Liver (tissue), 9 donors: ENCODE results near the gene TMEM97. TPM values are rescaled to one million over a fixed set of nuclear protein-coding genes. Genes with fewer than 3 reads are reported as not detected.

ENCODE experiments used
- DNase-seq: peaks from one replicate; pipeline ENCODE4 v3.0.0-alpha.2; 2017; ENCODE audit warnings: low spot score
- H3K27ac ChIP-seq, 2 donors: one replicate each; pipeline ENCODE4 v1.7.0; 2013; ENCODE audit warnings: inconsistent platforms in 2 of 2, low read length in 2 of 2, control low read depth in 1 of 2, low read depth in 1 of 2, mild to moderate bottlenecking in 1 of 2
- H3K27me3 ChIP-seq, 4 donors: one replicate each; pipeline versions ENCODE4 v1.6.1 to v1.7.0; 2013; ENCODE audit warnings: low read length in 3 of 4, inconsistent platforms in 1 of 4, mild to moderate bottlenecking in 1 of 4, moderate library complexity in 1 of 4; ENCODE audit not compliant: control insufficient read depth in 4 of 4, insufficient read depth in 4 of 4
- H3K36me3 ChIP-seq, 4 donors: one replicate each; pipeline versions ENCODE4 v1.6.1 to v1.7.0; 2013; ENCODE audit warnings: low read length in 3 of 4, mild to moderate bottlenecking in 3 of 4, low read depth in 1 of 4, moderate library complexity in 1 of 4; ENCODE audit not compliant: control insufficient read depth in 4 of 4, insufficient read depth in 3 of 4
- H3K4me1 ChIP-seq, 4 donors: one replicate each; pipeline versions ENCODE4 v1.6.1 to v1.7.0; 2013; ENCODE audit warnings: low read length in 3 of 4, mild to moderate bottlenecking in 3 of 4, moderate library complexity in 1 of 4; ENCODE audit not compliant: control insufficient read depth in 4 of 4, insufficient read depth in 4 of 4
- H3K4me3 ChIP-seq, 3 donors: one replicate each; pipeline versions ENCODE4 v1.6.1 to v1.7.0; 2013; ENCODE audit warnings: low read length in 3 of 3, control low read depth in 1 of 3, low read depth in 1 of 3, mild to moderate bottlenecking in 1 of 3
- H3K9ac ChIP-seq, 2 donors: one replicate each; pipeline ENCODE4 v1.7.0; 2013; ENCODE audit warnings: low read length in 2 of 2, mild to moderate bottlenecking in 2 of 2, moderate library complexity in 2 of 2, control low read depth in 1 of 2, low read depth in 1 of 2
- H3K9me3 ChIP-seq, 4 donors: one replicate each; pipeline versions ENCODE4 v1.6.1 to v1.7.0; 2013; ENCODE audit warnings: low read length in 3 of 4; ENCODE audit not compliant: control insufficient read depth in 4 of 4
- CTCF ChIP-seq: fragments of 150-350 bp; IDR thresholded peaks from 2 replicates; pipeline ENCODE4 v1.5.1; 2017; ENCODE audit warnings: improper control_type of control experiment, low read depth, low read length; ENCODE audit not compliant: missing input control
- EGR1 ChIP-seq, 2 donors: IDR thresholded peaks; 2 replicates each; pipeline ENCODE4 v1.6.1; 2016 to 2018; ENCODE audit warnings: antibody characterized with exemption in 2 of 2, low read depth in 2 of 2
- FOXA1 ChIP-seq: IDR thresholded peaks from 2 replicates; pipeline ENCODE4 v1.6.1; 2016; ENCODE audit warnings: antibody characterized with exemption
- FOXA2 ChIP-seq: IDR thresholded peaks from 2 replicates; pipeline ENCODE4 v1.6.1; 2016; ENCODE audit warnings: antibody characterized with exemption
- GABPA ChIP-seq, 2 donors: IDR thresholded peaks in 1 of 2; conservative IDR thresholded peaks in 1 of 2; 2 replicates each; pipeline ENCODE4 v1.6.1; 2016; ENCODE audit warnings: antibody characterized with exemption in 2 of 2, mild to moderate bottlenecking in 1 of 2, moderate library complexity in 1 of 2
- HNF4A ChIP-seq, 2 donors: conservative IDR thresholded peaks; 2 replicates each; pipeline ENCODE4 v1.6.1; 2016; ENCODE audit warnings: antibody characterized with exemption in 2 of 2, mild to moderate bottlenecking in 2 of 2
- HNF4G ChIP-seq: IDR thresholded peaks from 2 replicates; pipeline ENCODE4 v1.6.1; 2016; ENCODE audit warnings: antibody characterized with exemption
- JUND ChIP-seq, 2 donors: IDR thresholded peaks; 2 replicates each; pipeline ENCODE4 v1.6.1; 2016; ENCODE audit warnings: antibody characterized with exemption in 2 of 2
- MAX ChIP-seq: IDR thresholded peaks from 2 replicates; pipeline ENCODE4 v1.6.1; 2016; ENCODE audit warnings: antibody characterized with exemption
- NR2F2 ChIP-seq: IDR thresholded peaks from 2 replicates; pipeline ENCODE4 v1.6.1; 2016; ENCODE audit warnings: antibody characterized with exemption
- RAD21 ChIP-seq, 2 donors: IDR thresholded peaks; 2 replicates each; pipeline ENCODE4 v1.6.1; 2016; ENCODE audit warnings: antibody characterized with exemption in 2 of 2, mild to moderate bottlenecking in 2 of 2
- REST ChIP-seq: IDR thresholded peaks from 2 replicates; pipeline ENCODE4 v1.6.1; 2016; ENCODE audit warnings: antibody characterized with exemption, mild to moderate bottlenecking
- RXRA ChIP-seq, 2 donors: IDR thresholded peaks; 2 replicates each; pipeline ENCODE4 v1.6.1; 2017 to 2018; ENCODE audit warnings: antibody characterized with exemption in 2 of 2, mild to moderate bottlenecking in 1 of 2
- SP1 ChIP-seq: IDR thresholded peaks from 2 replicates; pipeline ENCODE4 v1.6.1; 2018; ENCODE audit warnings: antibody characterized with exemption, mild to moderate bottlenecking
- TAF1 ChIP-seq: conservative IDR thresholded peaks from 2 replicates; pipeline ENCODE4 v1.6.1; 2016; ENCODE audit warnings: antibody characterized with exemption, mild to moderate bottlenecking
- YY1 ChIP-seq: IDR thresholded peaks from 2 replicates; pipeline ENCODE4 v1.6.1; 2016; ENCODE audit warnings: antibody characterized with exemption, mild to moderate bottlenecking
- ZBTB33 ChIP-seq: IDR thresholded peaks from 2 replicates; pipeline ENCODE4 v1.6.1; 2016; ENCODE audit warnings: antibody characterized with exemption
- WGBS: extraction: QIAGEN DNeasy Blood & Tissue Kit; methylation state at CpG from one replicate; pipeline ENCODE4 v1.1.7; 2013; 5-methylcytosine and 5-hydroxymethylcytosine counted together
- polyA plus RNA-seq, 2 donors: library from polyadenylated mRNA; stranded (reverse) in 1 of 2; unstranded in 1 of 2; fragments of 200-250 nt in 1 of 2; fragments of >200 nt in 1 of 2; fragmentation: Nextera tagmentation in 1 of 2; extraction: Ambion mirVana in 1 of 2; gene quantifications; one replicate each; pipeline versions ENCODE4 v1.2.1 to v1.2.3, GENCODE V29; 2013 to 2015
- total RNA-seq, 2 donors: library from RNA; depleted of rRNA; stranded (reverse); fragments of >200 nt; gene quantifications; one replicate each; pipeline ENCODE4 v1.2.3, GENCODE V29; 2014
- donor health status: healthy.
- donor health status: healthy.
- donor health status: healthy.
- donor health status: healthy.
- donor health status: healthy.

TMEM97 gene
- total and polyA plus RNA-seq, 4 donors, result 29.5 to 90.2 (median 63.5) TPM

- no peak overlapping the region for H3K4me3 ChIP-seq
- TF ChIP-seq EGR1 (IDR thresholded peaks at IDR 0.05; ENCODE audit: low read depth in 2 of 2) (no peak), FOXA1 (no peak), FOXA2 (no peak), SP1 (no peak), TAF1 (no peak), GABPA (IDR thresholded peaks at IDR 0.05 in 1 of 2, conservative IDR thresholded peaks at IDR 0.05 in 1 of 2) (no peak), JUND (IDR thresholded peaks at IDR 0.05) (no peak), CTCF (no peak), REST (no peak), HNF4A (conservative IDR thresholded peaks at IDR 0.05) (no peak), ZBTB33 (no peak)
- no peak for DNase-seq
- 85% methylated on average over 6 of the region's 6 CpGs for WGBS
- H3K4me1 ChIP-seq, result peaks cover 0 to 25% (median 22%) of the 10 kb centered on the region in 4 donors
- no peaks in the 10 kb centered on the region for H3K27me3 ChIP-seq
- no peak overlapping the region for H3K9ac ChIP-seq
- no peaks in the 10 kb centered on the region for H3K9me3 ChIP-seq
- H3K27ac ChIP-seq, result no peak overlapping the region
- H3K36me3 ChIP-seq, result peaks cover 0 to 27% (median 13%) of the 10 kb centered on the region in 4 donors
These were observed 13.0 kb downstream of the TMEM97 start for GRCh38 chr17:28331891-28332420.

- Histone ChIP-seq H3K4me1 (peaks cover 4 to 37% (median 35%) of the 10 kb centered on the region in 4 donors), H3K27ac (no peak overlapping the region), H3K4me3 (no peak overlapping the region), H3K9me3 (no peaks in the 10 kb centered on the region), H3K36me3 (peaks cover 0 to 16% (median 7%) of the 10 kb centered on the region in 4 donors), H3K27me3 (no peaks in the 10 kb centered on the region), H3K9ac (no peak overlapping the region)
- no peak for DNase-seq
- 84% methylated on average over 1 of the region's 1 CpG for WGBS
- TF ChIP-seq TAF1 (no peak), RXRA (IDR thresholded peaks at IDR 0.05) (no peak), JUND (IDR thresholded peaks at IDR 0.05) (no peak), REST (no peak), NR2F2 (no peak), GABPA (IDR thresholded peaks at IDR 0.05 in 1 of 2, conservative IDR thresholded peaks at IDR 0.05 in 1 of 2) (no peak), RAD21 (IDR thresholded peaks at IDR 0.05) (no peak), CTCF (no peak), MAX (no peak), HNF4G (no peak), SP1 (no peak), YY1 (no peak)
These were observed 14.2 kb downstream of the TMEM97 start for GRCh38 chr17:28333083-28333746.
